Measurements from ENCODE around the gene CACNA1S.

CACNA1S gene

DNA sequence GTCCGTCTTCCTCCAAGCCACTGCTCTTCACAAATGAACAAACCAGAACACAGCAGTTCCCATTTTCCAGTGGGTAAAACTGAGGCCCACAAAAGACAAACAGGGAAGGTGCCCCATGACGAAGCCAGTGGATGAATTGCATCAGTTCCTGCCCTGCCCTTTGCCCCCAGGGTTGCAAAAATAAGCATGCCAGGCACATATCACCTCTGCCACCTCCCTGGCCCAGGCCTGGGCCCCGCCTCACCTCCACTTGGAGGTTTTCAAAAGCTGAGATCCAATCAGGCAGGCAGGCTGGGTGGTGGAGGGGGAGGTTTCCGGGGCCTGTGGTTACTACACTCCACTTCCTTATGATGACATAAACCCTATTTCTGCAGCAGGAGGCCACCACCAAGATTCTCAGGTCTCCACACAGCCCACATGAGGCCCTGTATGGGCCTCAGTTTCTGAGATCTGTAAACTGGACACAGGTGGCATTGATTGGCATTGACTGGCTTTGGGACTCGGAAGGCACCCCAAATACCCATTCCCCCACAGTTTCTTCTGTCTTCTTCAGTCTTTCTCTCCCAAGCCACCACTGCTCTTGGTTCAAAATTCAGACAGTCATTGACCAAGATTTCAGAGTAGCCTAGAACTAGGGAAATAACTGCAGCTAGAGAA lies 92.8 kb downstream of the CACNA1S start:
- peak overlapping the region; percentile 81 for H3K27ac ChIP-seq (ENCODE audit: insufficient read depth, low read length, poor library complexity, severe bottlenecking)
- H3K4me3 ChIP-seq (ENCODE audit: insufficient read depth, low read depth, low read length, poor library complexity, severe bottlenecking) = peak overlapping the region; percentile 3
- H3K36me3 ChIP-seq (ENCODE audit: control insufficient read depth, insufficient read depth, low read length) = no peaks in the 10 kb centered on the region
- peak; percentile 82 to 87 (median 85) for DNase-seq
- peaks cover 80% of the 10 kb centered on the region for H3K4me1 ChIP-seq (ENCODE audit: control insufficient read depth, insufficient read depth, low read length, poor library complexity, severe bottlenecking)
- no peaks in the 10 kb centered on the region for H3K27me3 ChIP-seq (replicated peaks; ENCODE audit: control insufficient read depth, insufficient read depth, low read length, poor library complexity, severe bottlenecking)
- H3K9me3 ChIP-seq (ENCODE audit: control insufficient read depth, low read length) = no peaks in the 10 kb centered on the region

DNA sequence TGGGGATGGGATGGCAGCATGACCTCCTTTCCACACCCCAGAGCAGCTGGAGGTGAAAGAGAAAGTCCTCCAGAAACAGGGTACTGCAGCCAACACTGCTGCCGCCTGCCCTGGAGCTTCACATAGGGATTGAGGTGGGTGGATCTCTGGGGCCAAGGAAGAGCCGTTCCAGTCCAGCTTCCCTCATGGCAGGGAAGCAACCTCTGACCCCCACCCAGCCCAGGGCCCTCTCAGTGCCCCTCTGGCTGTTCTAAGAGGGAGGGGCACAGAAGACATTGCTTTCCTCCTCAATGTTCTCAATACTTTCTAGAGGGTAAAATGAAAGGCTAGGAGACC lies 94.4 kb downstream of the CACNA1S start:
- H3K4me3 ChIP-seq (ENCODE audit: insufficient read depth, low read depth, low read length, poor library complexity, severe bottlenecking) = no peak overlapping the region
- no peaks in the 10 kb centered on the region for H3K27me3 ChIP-seq (replicated peaks; ENCODE audit: control insufficient read depth, insufficient read depth, low read length, poor library complexity, severe bottlenecking)
- no peaks in the 10 kb centered on the region for H3K36me3 ChIP-seq (ENCODE audit: control insufficient read depth, insufficient read depth, low read length)
- H3K9me3 ChIP-seq (ENCODE audit: control insufficient read depth, low read length) = no peaks in the 10 kb centered on the region
- peak overlapping the region; percentile 67 for H3K27ac ChIP-seq (ENCODE audit: insufficient read depth, low read length, poor library complexity, severe bottlenecking)
- peaks cover 91% of the 10 kb centered on the region for H3K4me1 ChIP-seq (ENCODE audit: control insufficient read depth, insufficient read depth, low read length, poor library complexity, severe bottlenecking)
- no peak for DNase-seq

GRCh38 chr1:201016943-201017827 lies 95.0 kb downstream of the CACNA1S start:
- no peaks in the 10 kb centered on the region for H3K9me3 ChIP-seq (ENCODE audit: control insufficient read depth, low read length)
- peaks cover 90% of the 10 kb centered on the region for H3K4me1 ChIP-seq (ENCODE audit: control insufficient read depth, insufficient read depth, low read length, poor library complexity, severe bottlenecking)
- peak overlapping the region; percentile 67 for H3K27ac ChIP-seq (ENCODE audit: insufficient read depth, low read length, poor library complexity, severe bottlenecking)
- H3K4me3 ChIP-seq (ENCODE audit: insufficient read depth, low read depth, low read length, poor library complexity, severe bottlenecking) = no peak overlapping the region
- no peaks in the 10 kb centered on the region for H3K36me3 ChIP-seq (ENCODE audit: control insufficient read depth, insufficient read depth, low read length)
- no peak for DNase-seq
- no peaks in the 10 kb centered on the region for H3K27me3 ChIP-seq (replicated peaks; ENCODE audit: control insufficient read depth, insufficient read depth, low read length, poor library complexity, severe bottlenecking)

DNA sequence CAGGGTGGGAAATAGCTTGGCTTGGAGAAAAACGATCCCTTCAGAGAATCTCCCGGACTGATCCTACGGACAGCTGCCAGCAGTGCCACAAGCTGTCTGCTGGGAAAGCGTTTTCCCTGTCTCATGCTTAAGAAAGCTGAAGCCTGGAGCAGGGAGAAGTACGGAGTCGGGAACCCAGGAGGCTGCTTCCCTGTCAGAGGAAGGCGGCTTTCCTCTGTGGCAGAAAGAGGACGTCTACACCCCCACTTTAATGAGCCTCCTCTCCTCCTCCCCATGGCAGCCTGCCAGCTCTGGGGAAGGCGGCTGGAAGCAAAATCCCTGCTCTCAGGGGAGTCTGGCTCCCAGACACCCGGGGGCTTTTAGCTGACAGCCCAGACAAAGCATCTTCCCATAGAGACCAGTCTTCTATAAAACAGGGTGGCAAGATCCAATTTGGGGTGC lies 96.0 kb downstream of the CACNA1S start:
- Histone ChIP-seq H3K4me1 (ENCODE audit: control insufficient read depth, insufficient read depth, low read length, poor library complexity, severe bottlenecking) (peaks cover 91% of the 10 kb centered on the region), H3K27ac (ENCODE audit: insufficient read depth, low read length, poor library complexity, severe bottlenecking) (peak overlapping the region; percentile 8), H3K4me3 (ENCODE audit: insufficient read depth, low read depth, low read length, poor library complexity, severe bottlenecking) (no peak overlapping the region), H3K36me3 (ENCODE audit: control insufficient read depth, insufficient read depth, low read length) (no peaks in the 10 kb centered on the region), H3K27me3 (replicated peaks; ENCODE audit: control insufficient read depth, insufficient read depth, low read length, poor library complexity, severe bottlenecking) (no peaks in the 10 kb centered on the region), H3K9me3 (ENCODE audit: control insufficient read depth, low read length) (no peaks in the 10 kb centered on the region)
- DNase-seq = no peak

DNA sequence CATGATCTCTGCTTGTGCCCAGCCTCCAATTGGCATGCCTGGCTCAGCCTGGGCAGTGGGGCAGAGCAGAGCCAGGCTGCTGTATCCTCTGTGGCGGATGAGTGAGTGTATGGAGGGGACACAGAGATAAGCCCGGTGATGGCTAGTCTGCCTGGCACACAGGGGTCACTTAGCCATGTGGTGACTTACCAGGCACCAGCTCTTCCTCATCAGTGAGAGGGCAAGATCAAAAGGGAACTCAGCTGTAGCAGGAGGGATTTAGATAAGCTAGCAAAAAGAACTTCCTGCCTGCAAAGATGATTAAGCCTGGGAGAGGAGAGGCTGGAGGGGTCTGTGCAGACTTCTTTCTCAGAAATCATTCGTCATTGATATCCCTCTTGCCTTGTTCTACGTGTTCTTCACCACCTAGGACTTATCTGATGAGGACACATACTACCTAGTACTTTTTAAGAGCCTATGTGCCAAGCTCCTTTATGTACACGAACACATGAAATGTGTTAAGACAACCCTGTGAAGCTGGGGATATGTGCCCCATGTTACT lies 96.6 kb downstream of the CACNA1S start:
- H3K9me3 ChIP-seq (ENCODE audit: control insufficient read depth, low read length) = no peaks in the 10 kb centered on the region
- H3K36me3 ChIP-seq (ENCODE audit: control insufficient read depth, insufficient read depth, low read length) = no peaks in the 10 kb centered on the region
- H3K4me3 ChIP-seq (ENCODE audit: insufficient read depth, low read depth, low read length, poor library complexity, severe bottlenecking) = no peak overlapping the region
- peak overlapping the region; percentile 8 for H3K27ac ChIP-seq (ENCODE audit: insufficient read depth, low read length, poor library complexity, severe bottlenecking)
- H3K27me3 ChIP-seq (replicated peaks; ENCODE audit: control insufficient read depth, insufficient read depth, low read length, poor library complexity, severe bottlenecking) = no peaks in the 10 kb centered on the region
- no peak for DNase-seq
- peaks cover 89% of the 10 kb centered on the region for H3K4me1 ChIP-seq (ENCODE audit: control insufficient read depth, insufficient read depth, low read length, poor library complexity, severe bottlenecking)

DNA sequence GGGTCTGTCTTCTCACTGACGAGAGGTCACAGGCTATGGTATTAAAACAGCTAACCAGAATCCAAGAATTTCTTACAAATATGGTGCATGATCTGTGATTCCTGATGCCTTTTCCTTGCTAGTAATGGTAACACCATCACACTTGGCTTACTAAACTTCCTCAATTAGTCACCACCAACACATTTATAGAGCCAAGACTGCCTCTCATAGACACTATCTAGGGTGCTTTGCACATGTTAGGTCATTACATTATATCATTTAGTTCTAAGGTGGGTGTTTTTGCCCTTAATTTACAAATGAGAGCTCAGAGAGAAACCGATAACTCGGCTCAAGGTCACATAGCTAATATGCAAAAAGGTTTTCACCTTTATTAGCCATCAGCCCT lies 97.4 kb downstream of the CACNA1S start:
- DNase-seq = no peak
- Histone ChIP-seq H3K4me3 (ENCODE audit: insufficient read depth, low read depth, low read length, poor library complexity, severe bottlenecking) (no peak overlapping the region), H3K36me3 (ENCODE audit: control insufficient read depth, insufficient read depth, low read length) (peaks cover 3% of the 10 kb centered on the region), H3K9me3 (ENCODE audit: control insufficient read depth, low read length) (no peaks in the 10 kb centered on the region), H3K27ac (ENCODE audit: insufficient read depth, low read length, poor library complexity, severe bottlenecking) (no peak overlapping the region), H3K27me3 (replicated peaks; ENCODE audit: control insufficient read depth, insufficient read depth, low read length, poor library complexity, severe bottlenecking) (no peaks in the 10 kb centered on the region), H3K4me1 (ENCODE audit: control insufficient read depth, insufficient read depth, low read length, poor library complexity, severe bottlenecking) (peaks cover 82% of the 10 kb centered on the region)

GRCh38 chr1:201013991-201014815 lies 98.0 kb downstream of the CACNA1S start:
- H3K4me3 ChIP-seq (ENCODE audit: insufficient read depth, low read depth, low read length, poor library complexity, severe bottlenecking) = no peak overlapping the region

GRCh38 chr1:201013031-201013485 lies 99.2 kb downstream of the CACNA1S start:
- H3K27me3 ChIP-seq (replicated peaks; ENCODE audit: control insufficient read depth, insufficient read depth, low read length, poor library complexity, severe bottlenecking) = no peaks in the 10 kb centered on the region
- peaks cover 71% of the 10 kb centered on the region for H3K4me1 ChIP-seq (ENCODE audit: control insufficient read depth, insufficient read depth, low read length, poor library complexity, severe bottlenecking)
- H3K36me3 ChIP-seq (ENCODE audit: control insufficient read depth, insufficient read depth, low read length) = peaks cover 13% of the 10 kb centered on the region
- H3K4me3 ChIP-seq (ENCODE audit: insufficient read depth, low read depth, low read length, poor library complexity, severe bottlenecking) = no peak overlapping the region
- H3K27ac ChIP-seq (ENCODE audit: insufficient read depth, low read length, poor library complexity, severe bottlenecking) = no peak overlapping the region
- DNase-seq = no peak
- no peaks in the 10 kb centered on the region for H3K9me3 ChIP-seq (ENCODE audit: control insufficient read depth, low read length)

More at GRCh38 chr1:201013991-201014815, 98.0 kb downstream of the CACNA1S start:
- no peak overlapping the region for H3K27ac ChIP-seq (ENCODE audit: insufficient read depth, low read length, poor library complexity, severe bottlenecking)
- peaks cover 9% of the 10 kb centered on the region for H3K36me3 ChIP-seq (ENCODE audit: control insufficient read depth, insufficient read depth, low read length)
- H3K27me3 ChIP-seq (replicated peaks; ENCODE audit: control insufficient read depth, insufficient read depth, low read length, poor library complexity, severe bottlenecking) = no peaks in the 10 kb centered on the region
- peaks cover 82% of the 10 kb centered on the region for H3K4me1 ChIP-seq (ENCODE audit: control insufficient read depth, insufficient read depth, low read length, poor library complexity, severe bottlenecking)
- H3K9me3 ChIP-seq (ENCODE audit: control insufficient read depth, low read length) = no peaks in the 10 kb centered on the region
- no peak for DNase-seq

GRCh38 chr1:201011616-201012015 lies 100.6 kb downstream of the CACNA1S start:
- Histone ChIP-seq H3K4me3 (ENCODE audit: insufficient read depth, low read depth, low read length, poor library complexity, severe bottlenecking) (no peak overlapping the region), H3K27me3 (replicated peaks; ENCODE audit: control insufficient read depth, insufficient read depth, low read length, poor library complexity, severe bottlenecking) (no peaks in the 10 kb centered on the region), H3K36me3 (ENCODE audit: control insufficient read depth, insufficient read depth, low read length) (peaks cover 13% of the 10 kb centered on the region), H3K9me3 (ENCODE audit: control insufficient read depth, low read length) (no peaks in the 10 kb centered on the region), H3K4me1 (ENCODE audit: control insufficient read depth, insufficient read depth, low read length, poor library complexity, severe bottlenecking) (peaks cover 56% of the 10 kb centered on the region), H3K27ac (ENCODE audit: insufficient read depth, low read length, poor library complexity, severe bottlenecking) (no peak overlapping the region)
- DNase-seq = no peak
